ENCODE measurements around the gene ACYP2.
"Not testable (repeated sequence)": the region's sequence is repeated elsewhere in the genome, so short reads cannot be mapped to it uniquely, and the experiment has no call there.

Gene ACYP2

DNA sequence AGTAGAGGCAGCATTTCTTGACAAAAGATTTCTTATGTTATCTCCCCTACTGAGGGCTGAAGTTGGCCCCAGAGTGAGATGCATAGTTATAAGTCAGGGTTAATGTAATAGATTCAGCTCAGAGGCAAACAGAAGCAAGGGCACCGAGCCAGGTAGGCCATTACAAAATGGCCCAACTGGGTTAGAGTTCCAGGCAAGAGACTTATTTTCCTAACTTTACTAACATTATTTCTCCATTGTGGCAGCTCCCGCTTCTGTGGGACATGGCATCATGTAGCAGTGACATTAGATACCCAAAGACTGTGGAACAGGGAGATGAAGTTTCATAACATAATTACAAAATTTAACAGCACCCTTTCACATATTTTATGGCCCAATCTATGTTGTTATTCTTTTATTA, 113.5 kb downstream of the ACYP2 start:
- DNase-seq = no peak

- no peak for DNase-seq
Observed at GRCh38 chr2:54233832-54234649, 118.6 kb downstream of the ACYP2 start.

- no peak for DNase-seq
Observed at GRCh38 chr2:54237428-54237827, 122.0 kb downstream of the ACYP2 start.

DNA sequence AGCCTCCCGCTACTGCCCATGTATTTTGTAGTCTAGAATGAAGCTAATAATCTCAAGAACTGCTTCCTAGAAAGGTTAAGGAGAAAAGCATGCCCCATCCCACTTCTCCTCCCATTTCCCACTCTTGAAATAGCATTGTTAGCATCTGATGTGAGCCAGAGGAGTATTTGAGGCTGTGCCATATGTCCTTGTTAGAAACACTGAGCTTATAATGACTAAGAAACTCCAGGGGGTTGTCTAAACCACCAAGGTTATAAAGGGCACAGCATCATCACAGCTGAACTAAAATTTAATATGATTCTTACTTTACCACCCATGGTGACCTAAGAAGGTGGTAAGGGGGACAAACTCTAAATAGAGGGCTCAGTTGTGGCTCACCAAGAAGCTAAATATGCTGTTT, 124.0 kb downstream of the ACYP2 start:
- DNase-seq = peak; percentile 58

DNA sequence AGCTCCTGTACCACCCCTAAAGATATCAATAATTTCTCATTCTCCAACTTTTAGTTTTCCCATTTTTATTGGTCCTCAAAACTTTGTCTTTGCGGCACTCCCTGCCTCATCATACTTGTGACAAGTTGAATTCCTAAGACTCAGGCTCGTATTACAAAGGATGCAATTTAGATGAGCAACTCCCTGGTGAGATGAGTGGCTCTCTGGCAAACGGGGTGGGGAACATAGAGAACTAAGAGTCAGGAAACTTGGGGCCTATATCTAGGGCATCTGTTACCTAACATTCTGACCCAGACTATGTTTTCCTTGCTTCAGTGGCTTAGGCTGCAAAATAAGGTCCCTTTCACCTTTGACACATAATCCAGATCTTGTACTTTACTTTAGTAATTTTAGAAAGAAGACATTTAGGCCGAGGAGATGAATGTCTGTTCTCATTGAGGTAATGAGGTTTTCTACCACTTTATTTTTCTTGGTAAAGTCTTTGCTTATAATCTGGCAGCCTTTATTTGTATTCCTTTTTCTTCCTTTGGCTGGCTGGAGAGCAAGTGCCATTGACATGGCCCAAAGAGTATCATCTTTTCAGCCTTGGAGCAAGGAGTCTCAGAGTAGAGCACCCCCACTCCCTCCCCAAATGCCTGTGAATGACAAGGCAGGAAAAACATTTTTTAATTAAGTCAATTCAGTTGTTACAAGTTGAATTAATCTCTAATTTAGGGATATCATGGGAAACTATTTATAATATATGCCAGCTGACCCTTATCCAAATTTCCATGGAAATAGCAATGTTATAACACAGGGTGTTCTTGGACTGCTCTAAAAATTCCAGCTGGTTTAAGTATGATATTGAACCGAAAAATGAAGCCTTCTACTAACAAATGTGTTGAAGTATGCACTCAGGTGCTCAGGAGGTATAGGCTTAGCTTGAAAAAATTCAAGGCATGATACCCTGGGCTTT, 125.4 kb downstream of the ACYP2 start:
- DNase-seq = no peak

- no peak for DNase-seq
Observed at GRCh38 chr2:54247115-54247514, 131.7 kb downstream of the ACYP2 start.

DNA sequence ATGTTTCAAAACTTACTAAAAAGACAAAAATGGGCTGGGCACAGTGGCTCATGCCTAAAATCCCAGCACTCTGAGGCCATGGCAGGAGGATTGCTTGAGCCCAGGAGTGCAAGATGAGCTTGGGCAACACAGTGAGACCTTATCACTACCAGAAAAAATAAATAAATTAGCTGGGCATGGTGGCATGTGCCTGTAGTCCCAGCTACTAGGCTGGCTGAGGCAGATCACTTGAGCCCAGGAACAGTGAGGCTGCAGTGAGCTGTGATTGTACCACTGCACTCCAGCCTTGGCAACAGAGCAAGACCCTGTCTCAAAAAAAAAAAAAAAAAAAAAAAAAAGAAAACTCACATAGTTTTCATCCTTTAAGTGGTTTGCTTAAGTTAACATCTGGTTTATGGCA, 134.2 kb downstream of the ACYP2 start:
- no peak for DNase-seq

- no peak for DNase-seq
Observed at GRCh38 chr2:54254180-54254579, 138.8 kb downstream of the ACYP2 start.

- DNase-seq = no peak
Observed at GRCh38 chr2:54255230-54256090, 140.0 kb downstream of the ACYP2 start.

DNA sequence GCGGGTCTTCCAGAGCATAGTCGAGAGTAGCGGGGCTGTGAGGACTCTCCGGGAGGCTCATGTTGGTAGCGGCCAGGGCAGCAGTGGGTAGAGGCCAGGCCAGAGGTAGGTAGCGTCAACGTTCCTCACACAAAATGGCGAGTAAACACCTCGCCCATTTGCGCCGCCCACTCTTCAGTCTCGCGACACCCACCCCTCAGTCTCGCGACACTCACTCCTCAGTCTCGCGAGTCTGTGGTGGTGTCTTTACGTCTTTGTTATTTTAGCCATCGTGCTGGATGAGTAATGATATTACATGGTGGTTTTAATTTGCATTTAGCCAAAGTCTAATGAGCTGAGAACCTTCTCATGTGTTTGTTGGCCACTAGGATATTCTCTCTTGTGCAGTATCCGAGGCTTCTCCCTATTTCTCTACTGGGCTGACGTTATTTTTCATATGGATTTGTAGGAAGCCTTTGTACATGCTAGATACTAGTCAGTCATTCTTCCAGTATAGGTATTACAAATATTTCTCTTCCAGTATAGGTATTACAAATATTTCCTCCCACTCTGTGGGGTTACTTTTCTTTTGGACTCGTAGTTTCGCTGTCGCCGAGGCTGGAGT, 140.8 kb downstream of the ACYP2 start, which contains the start of gene TSPYL6:
TSS of gene TSPYL6 (minus strand) at position 139 of the 604 bp plus-strand sequence. CDS start at position 61, 78 bp downstream.
- DNase-seq = no peak

DNA sequence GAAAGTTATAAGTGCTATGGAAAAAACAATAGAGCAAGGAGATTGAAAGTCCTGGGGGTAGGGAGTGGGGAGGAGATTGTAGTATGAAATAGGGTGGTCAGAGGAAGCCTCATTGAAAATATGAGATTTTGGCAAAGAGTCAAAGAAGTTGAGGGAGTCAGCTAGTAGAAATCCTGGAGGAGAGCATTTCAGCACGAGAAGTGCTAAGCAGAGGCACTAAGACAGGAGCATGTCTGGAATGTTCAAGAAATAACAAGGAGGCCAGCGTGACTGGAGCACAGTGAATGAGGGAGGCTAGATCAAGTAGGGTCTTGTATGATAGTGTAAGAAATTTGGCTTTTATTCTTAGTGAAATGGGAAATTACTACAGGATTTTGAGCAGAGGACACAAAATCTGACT, 142.8 kb downstream of the ACYP2 start:
- DNase-seq = peak; percentile 41

GRCh38 chr2:54259413-54260240, 144.2 kb downstream of the ACYP2 start:
- DNase-seq = no peak

DNA sequence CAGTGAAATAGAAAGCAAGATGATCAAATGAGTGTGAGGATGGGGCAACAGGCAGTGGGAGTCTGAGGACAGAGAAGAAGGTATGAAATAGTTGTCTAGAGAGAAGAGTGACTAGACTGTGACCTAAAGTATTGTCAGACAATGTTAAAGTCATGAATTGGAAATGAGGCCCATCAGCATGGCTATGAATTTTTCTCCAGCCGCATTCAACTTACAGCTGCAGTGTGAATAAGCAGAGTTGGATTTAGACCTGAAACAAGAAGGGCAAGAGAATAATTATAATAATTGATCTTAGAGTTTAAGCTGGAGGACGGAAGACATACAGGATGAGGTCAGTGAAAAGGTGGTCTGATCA, 144.8 kb downstream of the ACYP2 start:
- DNase-seq = no peak

DNA sequence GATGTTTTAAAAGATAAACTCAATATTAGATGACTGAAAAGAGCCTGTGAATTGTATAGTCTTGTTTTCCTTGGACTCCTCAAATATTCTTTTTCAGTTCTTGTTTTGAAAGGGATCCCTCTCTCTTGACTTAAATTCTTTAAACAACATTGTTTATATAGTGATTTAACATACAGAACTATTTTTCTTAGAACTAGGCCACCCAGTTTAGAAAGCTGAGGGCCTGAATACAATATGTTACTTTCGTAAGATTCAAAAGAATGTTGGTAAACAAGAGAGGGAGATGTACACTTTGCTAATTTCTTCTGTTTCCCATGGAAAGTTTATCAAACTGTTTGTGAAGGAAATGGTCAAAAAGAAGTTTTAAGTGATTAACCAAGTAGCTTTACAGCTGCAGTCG, 146.1 kb downstream of the ACYP2 start:
- no peak for DNase-seq

GRCh38 chr2:54262015-54262765, 146.8 kb downstream of the ACYP2 start:
- no peak for DNase-seq

DNA sequence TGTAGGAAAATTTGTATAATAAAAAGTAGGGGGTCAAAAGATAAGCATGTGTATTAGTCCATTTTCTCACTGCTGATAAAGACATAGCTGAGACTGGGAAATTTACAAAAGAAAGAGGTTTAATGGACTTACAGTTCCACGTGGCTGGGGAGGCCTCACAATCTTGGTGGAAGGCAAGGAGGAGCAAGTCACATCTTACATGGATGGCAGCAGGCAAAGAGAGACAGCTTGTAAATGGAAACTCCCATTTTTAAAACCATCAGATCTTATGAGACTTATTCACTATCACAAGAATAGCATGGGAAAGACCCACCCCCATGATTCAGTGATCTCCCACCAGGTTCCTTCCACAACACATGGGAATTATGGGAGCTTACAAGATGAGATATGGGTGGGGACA, 149.7 kb downstream of the ACYP2 start:
- not testable (repeated sequence) for DNase-seq

GRCh38 chr2:54267577-54267976, 152.2 kb downstream of the ACYP2 start:
- DNase-seq = no peak

DNA sequence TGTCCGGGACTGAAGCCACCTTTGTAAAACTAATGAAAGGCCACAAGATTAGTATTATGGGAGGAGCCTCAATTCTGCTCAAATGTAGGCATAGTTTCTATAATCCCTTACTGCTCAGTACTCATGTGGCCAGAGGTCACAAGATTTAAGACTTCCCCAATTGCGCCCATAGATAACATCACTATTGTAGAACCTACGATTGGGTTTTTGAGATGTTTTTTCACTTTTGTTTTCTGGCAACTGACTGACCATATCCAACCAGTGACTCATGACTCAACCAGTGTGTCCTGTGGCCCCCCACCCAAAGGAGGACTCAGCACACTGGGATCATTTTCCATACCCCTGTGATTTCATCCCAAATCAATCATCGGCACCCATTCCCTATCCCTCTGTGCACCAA, 155.8 kb downstream of the ACYP2 start:
- no peak for DNase-seq

DNA sequence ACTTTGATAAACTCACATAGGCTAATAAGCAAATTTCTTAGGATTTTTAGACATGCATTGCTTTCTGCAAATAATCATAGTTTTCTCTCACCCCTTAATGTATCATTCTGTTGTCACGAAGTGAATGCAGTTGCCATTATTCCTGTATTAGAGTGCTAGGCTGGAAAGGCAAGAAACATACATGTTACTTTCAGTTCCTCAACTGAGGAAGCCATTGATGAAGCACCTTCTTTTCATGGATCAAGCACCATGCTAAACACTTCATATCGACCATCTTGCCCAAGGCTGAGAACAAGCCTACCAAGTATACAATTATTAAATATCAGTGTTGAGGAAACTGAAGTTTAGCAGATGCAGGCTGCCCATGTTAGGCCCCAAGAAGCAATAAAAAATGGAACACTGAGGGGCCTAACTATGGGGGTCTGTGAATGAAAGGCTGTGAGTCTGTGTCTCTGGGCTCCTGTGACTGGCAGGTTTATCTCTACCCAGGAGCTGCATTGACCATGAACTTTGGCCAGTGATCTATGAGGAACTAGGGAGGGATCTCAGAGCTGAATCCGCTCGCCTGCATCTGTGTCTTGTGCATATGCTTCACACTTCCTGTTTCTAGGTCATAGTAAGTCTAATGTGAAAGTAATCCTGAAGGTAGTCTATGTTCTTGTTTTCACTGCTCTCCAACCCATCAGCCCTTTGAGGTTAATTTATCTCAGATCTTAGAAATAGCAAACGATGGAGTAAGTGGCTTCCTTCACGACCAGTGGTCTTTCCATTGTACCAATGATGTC, 156.6 kb downstream of the ACYP2 start:
- no peak for DNase-seq

DNA sequence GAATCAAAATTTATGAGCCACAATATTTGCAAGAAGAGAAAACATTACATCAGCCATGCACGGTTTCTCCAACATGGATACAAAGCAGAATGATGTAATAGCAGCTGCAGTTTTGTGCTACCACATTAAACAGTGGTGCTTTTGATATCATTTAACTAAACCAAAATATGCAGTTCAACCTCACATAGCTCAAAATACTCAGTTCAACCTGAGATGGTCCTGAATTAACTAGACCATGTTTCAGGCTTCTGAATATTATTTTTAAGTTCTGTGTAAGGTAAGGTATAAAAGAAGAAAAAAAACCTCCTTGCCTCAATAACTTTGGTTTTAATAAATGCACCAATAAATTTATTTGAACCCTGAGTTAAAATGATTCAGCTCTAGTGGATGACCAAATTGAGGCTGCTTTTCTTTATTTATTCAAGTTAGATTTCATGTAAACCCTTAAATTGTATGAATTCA, 159.4 kb downstream of the ACYP2 start:
- no peak for DNase-seq
